IMR-90 (cell line): ENCODE data around the gene ACTR5. TPM values are rescaled to one million over a fixed set of nuclear protein-coding genes. Genes with fewer than 3 reads are reported as not detected.

ENCODE experiments used
- ATAC-seq: fragments of 200-7000 bp; cut with Tn5 transposase; 2 replicates; pipeline ENCODE4 v1.9.1; 2020; ENCODE audit warnings: low read depth, mild to moderate bottlenecking, moderate library complexity
- BruUV-seq: library from RNA; stranded (reverse); fragments of 400-500 nt; replicated peaks from 2 replicates; lab custom pipeline; 2021; lab: Mats Ljungman, UMichigan
- CTCF ChIA-PET: fragments of 300-600 bp; formaldehyde crosslinking; extraction: SDS; loops from one replicate; lab custom pipeline; 2021; ENCODE audit warnings: antibody characterized with exemption; lab: Yijun Ruan, JAX
- POLR2A ChIA-PET: fragments of 300-600 bp; sonication (Branson Sonifier 250); formaldehyde crosslinking; loops from one replicate; lab custom pipeline; 2022; ENCODE audit warnings: antibody characterized with exemption; ENCODE audit not compliant: unreplicated experiment; lab: Charles Lee
- DNase-seq: peaks from one replicate; pipeline ENCODE4 v3.0.0; 2013
- H2AFZ ChIP-seq: replicated peaks from 2 replicates; pipeline ENCODE3; 2013; ENCODE audit warnings: low read length, mild to moderate bottlenecking; ENCODE audit not compliant: poor library complexity
- H2AK5ac ChIP-seq: 2 replicates; pipeline ENCODE4 v1.6.1; 2013; ENCODE audit warnings: low read depth, low read length, inconsistent platforms
- H2AK9ac ChIP-seq: replicated peaks from 2 replicates; pipeline ENCODE3; 2013; ENCODE audit warnings: mild to moderate bottlenecking, low read depth, low read length, moderate library complexity; ENCODE audit not compliant: poor library complexity
- H2BK120ac ChIP-seq: 2 replicates; pipeline ENCODE4 v1.6.1; 2013; ENCODE audit warnings: low read depth, low read length, inconsistent platforms
- H2BK15ac ChIP-seq: 3 replicates; pipeline ENCODE4 v1.6.1; 2013; ENCODE audit warnings: low read depth, low read length, inconsistent platforms
- H2BK20ac ChIP-seq: 2 replicates; pipeline ENCODE4 v1.6.1; 2013; ENCODE audit warnings: low read depth, mild to moderate bottlenecking, inconsistent platforms, low read length, moderate library complexity
- H2BK5ac ChIP-seq: 2 replicates; pipeline ENCODE4 v1.6.1; 2013; ENCODE audit warnings: mild to moderate bottlenecking, low read depth, low read length, inconsistent platforms; ENCODE audit not compliant: poor library complexity, severe bottlenecking
- H3K14ac ChIP-seq: replicated peaks from 2 replicates; pipeline ENCODE4 v1.6.1; 2013; ENCODE audit warnings: low read depth, low read length, inconsistent platforms
- H3K18ac ChIP-seq: 2 replicates; pipeline ENCODE4 v1.6.1; 2013; ENCODE audit warnings: low read depth, low read length, control low read depth
- H3K23ac ChIP-seq: 2 replicates; pipeline ENCODE4 v1.6.1; 2013; ENCODE audit warnings: low read depth, low read length, inconsistent platforms
- H3K27ac ChIP-seq: 2 replicates; pipeline ENCODE4 v1.5.1; 2013; ENCODE audit warnings: mild to moderate bottlenecking, control low read depth, low read length; ENCODE audit not compliant: insufficient read depth
- H3K27me3 ChIP-seq: 2 replicates; pipeline ENCODE4 v1.6.1; 2013; ENCODE audit warnings: low read length; ENCODE audit not compliant: control insufficient read depth, insufficient read depth
- H3K36me3 ChIP-seq: 2 replicates; pipeline ENCODE4 v1.6.1; 2013; ENCODE audit warnings: low read length, mixed read lengths; ENCODE audit not compliant: control insufficient read depth, insufficient read depth
- H3K4ac ChIP-seq: 2 replicates; pipeline ENCODE4 v1.6.1; 2013; ENCODE audit warnings: low read depth, low read length, inconsistent platforms
- H3K4me1 ChIP-seq: 2 replicates; pipeline ENCODE4 v1.6.1; 2013; ENCODE audit warnings: low read length, mixed read lengths; ENCODE audit not compliant: control insufficient read depth, insufficient read depth
- H3K4me2 ChIP-seq: 2 replicates; pipeline ENCODE4 v1.6.1; 2013; ENCODE audit warnings: low read depth, mild to moderate bottlenecking, control low read depth, low read length, moderate library complexity
- H3K4me3 ChIP-seq: 2 replicates; pipeline ENCODE4 v1.5.1; 2013; ENCODE audit warnings: low read depth, mild to moderate bottlenecking, control low read depth, low read length, moderate library complexity; ENCODE audit not compliant: insufficient read depth
- H3K56ac ChIP-seq: 2 replicates; pipeline ENCODE4 v1.6.1; 2013; ENCODE audit warnings: low read length, inconsistent platforms; ENCODE audit not compliant: insufficient read depth; ENCODE audit errors: extremely low read depth
- H3K79me1 ChIP-seq, 2 experiments: 2 replicates each; pipeline ENCODE4 v1.6.1; 2013; ENCODE audit warnings: low read length in 2 of 2, inconsistent platforms in 1 of 2, low read depth in 1 of 2
- H3K9ac ChIP-seq: 2 replicates; pipeline ENCODE4 v1.6.1; 2013; ENCODE audit warnings: low read depth, low read length, control low read depth
- H3K9me1 ChIP-seq: 2 replicates; pipeline ENCODE4 v1.6.1; 2013; ENCODE audit warnings: low read length, inconsistent platforms; ENCODE audit not compliant: insufficient read depth
- H3K9me3 ChIP-seq: 2 replicates; pipeline ENCODE4 v1.6.1; 2013; ENCODE audit warnings: low read length; ENCODE audit not compliant: control insufficient read depth, insufficient read depth
- H4K20me1 ChIP-seq: 2 replicates; pipeline ENCODE4 v1.6.1; 2013; ENCODE audit warnings: low read length, inconsistent platforms; ENCODE audit not compliant: insufficient read depth
- H4K5ac ChIP-seq: 2 replicates; pipeline ENCODE4 v1.6.1; 2013; ENCODE audit warnings: mild to moderate bottlenecking, low read depth, low read length, control low read depth
- H4K8ac ChIP-seq, 2 experiments: 2 replicates each; pipeline ENCODE4 v1.6.1; 2013; ENCODE audit warnings: low read depth in 2 of 2, low read length in 2 of 2, control low read depth in 1 of 2, inconsistent platforms in 1 of 2
- H4K91ac ChIP-seq: 2 replicates; pipeline ENCODE4 v1.6.1; 2013; ENCODE audit warnings: low read depth, low read length, inconsistent platforms; ENCODE audit not compliant: insufficient read depth
- FOS ChIP-seq: fragments of 150-350 bp; IDR thresholded peaks from 2 replicates; pipeline ENCODE4 v1.6.1; 2016; ENCODE audit warnings: low read depth, low read length
- MAZ ChIP-seq: IDR thresholded peaks from 2 replicates; pipeline ENCODE4 v1.6.1; 2012; ENCODE audit warnings: low read depth, mild to moderate bottlenecking, low read length, improper control_type of control experiment, moderate library complexity, borderline replicate concordance
- RCOR1 ChIP-seq: IDR thresholded peaks from 2 replicates; pipeline ENCODE4 v1.6.1; 2012; ENCODE audit warnings: mild to moderate bottlenecking, low read length, improper control_type of control experiment; ENCODE audit not compliant: insufficient replicate concordance
- RFX5 ChIP-seq: IDR thresholded peaks from 2 replicates; pipeline ENCODE4 v1.8.0; 2012; ENCODE audit warnings: low read depth, mild to moderate bottlenecking, low read length, moderate library complexity
- USF2 ChIP-seq: fragments of 150-350 bp; IDR thresholded peaks from 2 replicates; pipeline ENCODE4 v1.6.1; 2017; ENCODE audit warnings: mild to moderate bottlenecking, antibody characterized with exemption, low read length, low read depth
- WGBS, 2 experiments: methylation state at CpG; one replicate each; pipeline versions ENCODE4 v1.1.5 to v1.1.7; 2013; ENCODE audit warnings: missing lambda C conversion rate in 2 of 2; ENCODE audit not compliant: insufficient read length in 1 of 2; ENCODE audit errors: extremely low coverage in 2 of 2; 5-methylcytosine and 5-hydroxymethylcytosine counted together
- dilution Hi-C: fragments of 300-500 bp; cut with HindIII; formaldehyde crosslinking; loops from one replicate; pipeline ENCODE4 v1.14.3; 2018; ENCODE audit warnings: low sequenced_read_pairs; ENCODE audit not compliant: unreplicated experiment
- in situ Hi-C: fragments of 300-500 bp; cut with MboI; formaldehyde crosslinking; loops from 3 replicates; pipeline ENCODE4 v1.14.3; 2019; ENCODE audit warnings: low sequenced_read_pairs, inconsistent platforms, mixed read lengths
- intact Hi-C: fragments of 100-400 bp; cut with micrococcal nuclease; formaldehyde crosslinking; loops from 2 replicates; pipeline ENCODE4 v1.10.0; 2022
- polyA plus RNA-seq, 3 experiments: library from polyadenylated mRNA; depleted of rRNA; stranded (reverse); fragments of >200 nt; gene quantifications; 2 replicates each; pipeline ENCODE4 v1.2.3, GENCODE V29; 2012; ENCODE audit warnings: low replicate concordance in 1 of 3
- total RNA-seq: library from RNA; depleted of rRNA; stranded (reverse); fragments of >200 nt; gene quantifications from 2 replicates; pipeline ENCODE4 v1.2.3, GENCODE V29; 2012
- TF ChIP-seq, protein P1 (sequence below): conservative IDR thresholded peaks from 2 replicates; pipeline ENCODE4 v1.5.1; 2012; ENCODE audit warnings: mild to moderate bottlenecking, low read depth, low read length, improper control_type of control experiment

The ACTR5 gene
- total and polyA plus RNA-seq, 2 of the 4 experiments (the other 2 are of a cell fraction), result 5.9 to 6.6 TPM

GRCh38 chr20:38714308-38714707 is 34.0 kb upstream of the ACTR5 start:
- dilution Hi-C loops, result no loop called here
- Histone ChIP-seq H2BK20ac (no peak overlapping the region), H3K18ac (no peak overlapping the region), H4K20me1 (no peaks in the 10 kb centered on the region), H3K9me1 (no peaks in the 10 kb centered on the region), H3K23ac (no peak overlapping the region), H3K56ac (no peak overlapping the region), H3K4ac (no peak overlapping the region), H3K27ac (no peak overlapping the region), H4K8ac (no peak overlapping the region), H4K91ac (no peak overlapping the region), H3K79me1 (no peaks in the 10 kb centered on the region), H3K4me2 (no peak overlapping the region), H2AK5ac (no peak overlapping the region), H3K4me1 (no peaks in the 10 kb centered on the region), H2BK15ac (no peak overlapping the region), H2AFZ (no peak overlapping the region), H3K9me3 (no peaks in the 10 kb centered on the region), H2BK120ac (no peak overlapping the region), H2BK5ac (no peak overlapping the region), H3K27me3 (peaks cover 16% of the 10 kb centered on the region), H3K4me3 (no peak overlapping the region), H3K9ac (no peak overlapping the region), H3K14ac (no peak overlapping the region), H4K5ac (no peak overlapping the region), H2AK9ac (no peak overlapping the region), H3K36me3 (no peaks in the 10 kb centered on the region)
- whole genome bisulfite sequencing, 2 experiments, result 25% methylated on average over 2 of the region's 6 CpGs; no CpG with 5 or more reads in 1 of the 2 experiments
- TF ChIP-seq FOS (no peak), USF2 (no peak), RCOR1 (no peak), MAZ (no peak), RFX5 (no peak)
- TF ChIP-seq, protein P1, sequence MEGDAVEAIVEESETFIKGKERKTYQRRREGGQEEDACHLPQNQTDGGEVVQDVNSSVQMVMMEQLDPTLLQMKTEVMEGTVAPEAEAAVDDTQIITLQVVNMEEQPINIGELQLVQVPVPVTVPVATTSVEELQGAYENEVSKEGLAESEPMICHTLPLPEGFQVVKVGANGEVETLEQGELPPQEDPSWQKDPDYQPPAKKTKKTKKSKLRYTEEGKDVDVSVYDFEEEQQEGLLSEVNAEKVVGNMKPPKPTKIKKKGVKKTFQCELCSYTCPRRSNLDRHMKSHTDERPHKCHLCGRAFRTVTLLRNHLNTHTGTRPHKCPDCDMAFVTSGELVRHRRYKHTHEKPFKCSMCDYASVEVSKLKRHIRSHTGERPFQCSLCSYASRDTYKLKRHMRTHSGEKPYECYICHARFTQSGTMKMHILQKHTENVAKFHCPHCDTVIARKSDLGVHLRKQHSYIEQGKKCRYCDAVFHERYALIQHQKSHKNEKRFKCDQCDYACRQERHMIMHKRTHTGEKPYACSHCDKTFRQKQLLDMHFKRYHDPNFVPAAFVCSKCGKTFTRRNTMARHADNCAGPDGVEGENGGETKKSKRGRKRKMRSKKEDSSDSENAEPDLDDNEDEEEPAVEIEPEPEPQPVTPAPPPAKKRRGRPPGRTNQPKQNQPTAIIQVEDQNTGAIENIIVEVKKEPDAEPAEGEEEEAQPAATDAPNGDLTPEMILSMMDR, result no peak
- CTCF ChIA-PET, result no interaction called here
- in situ Hi-C loops, result no loop called here
- POLR2A ChIA-PET, result no interaction called here
- no peak for ATAC-seq
- intact Hi-C loops, result no loop called here
- BruUV-seq, result no TSS peak
- no peak for DNase-seq
